ENCODE results near the gene CEP72. TPM values are rescaled to one million over a fixed set of nuclear protein-coding genes. Genes with fewer than 3 reads are reported as not detected.

CEP72 gene
- total and polyA plus RNA-seq, 2 of the 13 experiments (the other 11 are each of a cell fraction or from before 2014, with no cell fraction given): 3.4 to 9.4 TPM

- TF ChIP-seq, protein P1, sequence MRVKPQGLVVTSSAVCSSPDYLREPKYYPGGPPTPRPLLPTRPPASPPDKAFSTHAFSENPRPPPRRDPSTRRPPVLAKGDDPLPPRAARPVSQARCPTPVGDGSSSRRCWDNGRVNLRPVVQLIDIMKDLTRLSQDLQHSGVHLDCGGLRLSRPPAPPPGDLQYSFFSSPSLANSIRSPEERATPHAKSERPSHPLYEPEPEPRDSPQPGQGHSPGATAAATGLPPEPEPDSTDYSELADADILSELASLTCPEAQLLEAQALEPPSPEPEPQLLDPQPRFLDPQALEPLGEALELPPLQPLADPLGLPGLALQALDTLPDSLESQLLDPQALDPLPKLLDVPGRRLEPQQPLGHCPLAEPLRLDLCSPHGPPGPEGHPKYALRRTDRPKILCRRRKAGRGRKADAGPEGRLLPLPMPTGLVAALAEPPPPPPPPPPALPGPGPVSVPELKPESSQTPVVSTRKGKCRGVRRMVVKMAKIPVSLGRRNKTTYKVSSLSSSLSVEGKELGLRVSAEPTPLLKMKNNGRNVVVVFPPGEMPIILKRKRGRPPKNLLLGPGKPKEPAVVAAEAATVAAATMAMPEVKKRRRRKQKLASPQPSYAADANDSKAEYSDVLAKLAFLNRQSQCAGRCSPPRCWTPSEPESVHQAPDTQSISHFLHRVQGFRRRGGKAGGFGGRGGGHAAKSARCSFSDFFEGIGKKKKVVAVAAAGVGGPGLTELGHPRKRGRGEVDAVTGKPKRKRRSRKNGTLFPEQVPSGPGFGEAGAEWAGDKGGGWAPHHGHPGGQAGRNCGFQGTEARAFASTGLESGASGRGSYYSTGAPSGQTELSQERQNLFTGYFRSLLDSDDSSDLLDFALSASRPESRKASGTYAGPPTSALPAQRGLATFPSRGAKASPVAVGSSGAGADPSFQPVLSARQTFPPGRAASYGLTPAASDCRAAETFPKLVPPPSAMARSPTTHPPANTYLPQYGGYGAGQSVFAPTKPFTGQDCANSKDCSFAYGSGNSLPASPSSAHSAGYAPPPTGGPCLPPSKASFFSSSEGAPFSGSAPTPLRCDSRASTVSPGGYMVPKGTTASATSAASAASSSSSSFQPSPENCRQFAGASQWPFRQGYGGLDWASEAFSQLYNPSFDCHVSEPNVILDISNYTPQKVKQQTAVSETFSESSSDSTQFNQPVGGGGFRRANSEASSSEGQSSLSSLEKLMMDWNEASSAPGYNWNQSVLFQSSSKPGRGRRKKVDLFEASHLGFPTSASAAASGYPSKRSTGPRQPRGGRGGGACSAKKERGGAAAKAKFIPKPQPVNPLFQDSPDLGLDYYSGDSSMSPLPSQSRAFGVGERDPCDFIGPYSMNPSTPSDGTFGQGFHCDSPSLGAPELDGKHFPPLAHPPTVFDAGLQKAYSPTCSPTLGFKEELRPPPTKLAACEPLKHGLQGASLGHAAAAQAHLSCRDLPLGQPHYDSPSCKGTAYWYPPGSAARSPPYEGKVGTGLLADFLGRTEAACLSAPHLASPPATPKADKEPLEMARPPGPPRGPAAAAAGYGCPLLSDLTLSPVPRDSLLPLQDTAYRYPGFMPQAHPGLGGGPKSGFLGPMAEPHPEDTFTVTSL (CRISPR knock-in tag; IDR thresholded peaks at IDR 0.05; ENCODE audit: borderline replicate concordance): no peak
- TF ChIP-seq ZNF713 (CRISPR knock-in tag; IDR thresholded peaks at IDR 0.05) (no peak), ZNF24 (IDR thresholded peaks at IDR 0.05) (no peak), ZNF850 (CRISPR knock-in tag; conservative IDR thresholded peaks at IDR 0.05) (no peak), ZC3H13 (CRISPR knock-in tag; IDR thresholded peaks at IDR 0.05) (no peak; the same call in 1 of the 2 replicates), U2AF1 (optimal IDR thresholded peaks at IDR 0.05; ENCODE audit: low read depth, low read length) (no peak), ZFP37 (CRISPR knock-in tag; IDR thresholded peaks at IDR 0.05; ENCODE audit: borderline replicate concordance) (no peak), IKZF1 (IDR thresholded peaks at IDR 0.05) (no peak), GATA4 (IDR thresholded peaks at IDR 0.05; ENCODE audit: borderline replicate concordance, low read depth) (no peak), HOXA3 (CRISPR knock-in tag; IDR thresholded peaks at IDR 0.05) (peak; percentile 60; the same call in 1 of the 2 replicates), ZNF784 (CRISPR knock-in tag; IDR thresholded peaks at IDR 0.05; ENCODE audit: borderline replicate concordance) (no peak), SUZ12 (IDR thresholded peaks at IDR 0.05; ENCODE audit: low read depth, low read length) (no peak), HCFC1 (IDR thresholded peaks at IDR 0.05; ENCODE audit: low read depth, low read length) (no peak), RARA (CRISPR knock-in tag; IDR thresholded peaks at IDR 0.05) (no peak), KLF6 (CRISPR knock-in tag; IDR thresholded peaks at IDR 0.05) (no peak), SNAPC4 (CRISPR knock-in tag; IDR thresholded peaks at IDR 0.05) (no peak)
- TF ChIP-seq, protein P2, sequence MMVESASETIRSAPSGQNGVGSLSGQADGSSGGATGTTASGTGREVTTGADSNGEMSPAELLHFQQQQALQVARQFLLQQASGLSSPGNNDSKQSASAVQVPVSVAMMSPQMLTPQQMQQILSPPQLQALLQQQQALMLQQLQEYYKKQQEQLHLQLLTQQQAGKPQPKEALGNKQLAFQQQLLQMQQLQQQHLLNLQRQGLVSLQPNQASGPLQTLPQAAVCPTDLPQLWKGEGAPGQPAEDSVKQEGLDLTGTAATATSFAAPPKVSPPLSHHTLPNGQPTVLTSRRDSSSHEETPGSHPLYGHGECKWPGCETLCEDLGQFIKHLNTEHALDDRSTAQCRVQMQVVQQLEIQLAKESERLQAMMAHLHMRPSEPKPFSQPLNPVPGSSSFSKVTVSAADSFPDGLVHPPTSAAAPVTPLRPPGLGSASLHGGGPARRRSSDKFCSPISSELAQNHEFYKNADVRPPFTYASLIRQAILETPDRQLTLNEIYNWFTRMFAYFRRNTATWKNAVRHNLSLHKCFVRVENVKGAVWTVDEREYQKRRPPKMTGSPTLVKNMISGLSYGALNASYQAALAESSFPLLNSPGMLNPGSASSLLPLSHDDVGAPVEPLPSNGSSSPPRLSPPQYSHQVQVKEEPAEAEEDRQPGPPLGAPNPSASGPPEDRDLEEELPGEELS (CRISPR knock-in tag; IDR thresholded peaks at IDR 0.05): no peak
Measured at GRCh38 chr5:669111-669841, 57.1 kb downstream of the CEP72 start (continued).

Measured in HepG2 (cell line).